OCI-LY3 (cell line): ENCODE measurements around the gene STRIP1.

Experiments
- H2AFZ ChIP-seq: fragments of 200-600, 300-600 bp; shearing (Covaris generic); 2 replicates; pipeline ENCODE4 v1.6.0; 2014; ENCODE audit warnings: antibody characterized with exemption, low read depth, low read length
- H3K27ac ChIP-seq: fragments of 200-600, 300-600 bp; sonication (generic); 2 replicates; pipeline ENCODE4 v1.5.1; 2014; ENCODE audit warnings: mild to moderate bottlenecking, low read length, moderate library complexity, mixed read lengths
- H3K27me3 ChIP-seq: fragments of 200-600, 300-600 bp; sonication (generic); 2 replicates; pipeline ENCODE4 v1.6.1; 2014; ENCODE audit warnings: low read depth, low read length, mixed read lengths
- H3K36me3 ChIP-seq: fragments of 200-600, 300-600 bp; sonication (generic); replicated peaks from 2 replicates; pipeline ENCODE3; 2014; ENCODE audit warnings: low read depth, low read length, mixed read lengths
- H3K4me1 ChIP-seq: fragments of 300-600, 200-600 bp; sonication (generic); 2 replicates; pipeline ENCODE4 v1.6.1; 2014; ENCODE audit warnings: low read length, mixed read lengths
- H3K4me2 ChIP-seq: fragments of 200-600, 300-600 bp; sonication (generic); 2 replicates; pipeline ENCODE4 v1.6.1; 2014; ENCODE audit warnings: low read length, mixed read lengths
- H3K4me3 ChIP-seq: fragments of 300-600, 200-600 bp; sonication (generic); 2 replicates; pipeline ENCODE4 v1.5.1; 2014; ENCODE audit warnings: antibody characterized with exemption, mild to moderate bottlenecking, low read length, moderate library complexity
- H3K79me2 ChIP-seq: fragments of 300-600, 200-600 bp; shearing (Covaris generic); 2 replicates; pipeline ENCODE4 v1.6.1; 2014; ENCODE audit warnings: mild to moderate bottlenecking, low read length, mixed read lengths
- H3K9ac ChIP-seq: fragments of 300-600, 200-600 bp; shearing (Covaris generic); 2 replicates; pipeline ENCODE4 v1.6.0; 2014; ENCODE audit warnings: mild to moderate bottlenecking, low read length, moderate library complexity
- H3K9me3 ChIP-seq: fragments of 200-600, 300-600 bp; shearing (Covaris generic); 2 replicates; pipeline ENCODE4 v1.6.1; 2014; ENCODE audit warnings: low read length, mixed read lengths; ENCODE audit not compliant: insufficient read depth
- H4K20me1 ChIP-seq: fragments of 200-600, 300-600 bp; sonication (generic); 2 replicates; pipeline ENCODE4 v1.6.1; 2016; ENCODE audit warnings: low read length, mixed read lengths; ENCODE audit not compliant: insufficient read depth
- EZH2phosphoT487 ChIP-seq: fragments of 200-600 bp; shearing (Covaris generic); IDR thresholded peaks from 2 replicates; pipeline ENCODE4 v1.6.1; 2018; ENCODE audit warnings: antibody characterized with exemption, mixed run types, low read depth
- TF ChIP-seq, protein P1 (sequence below): fragments of 200-600, 300-600 bp; sonication (generic); IDR thresholded peaks from 2 replicates; pipeline ENCODE4 v1.5.1; 2014; ENCODE audit warnings: antibody characterized with exemption, low read length, low read depth

STRIP1 gene

GRCh38 chr1:110081061-110081460, 46.6 kb downstream of the STRIP1 start:
- TF ChIP-seq EZH2phosphoT487, result no peak
- TF ChIP-seq, protein P1, sequence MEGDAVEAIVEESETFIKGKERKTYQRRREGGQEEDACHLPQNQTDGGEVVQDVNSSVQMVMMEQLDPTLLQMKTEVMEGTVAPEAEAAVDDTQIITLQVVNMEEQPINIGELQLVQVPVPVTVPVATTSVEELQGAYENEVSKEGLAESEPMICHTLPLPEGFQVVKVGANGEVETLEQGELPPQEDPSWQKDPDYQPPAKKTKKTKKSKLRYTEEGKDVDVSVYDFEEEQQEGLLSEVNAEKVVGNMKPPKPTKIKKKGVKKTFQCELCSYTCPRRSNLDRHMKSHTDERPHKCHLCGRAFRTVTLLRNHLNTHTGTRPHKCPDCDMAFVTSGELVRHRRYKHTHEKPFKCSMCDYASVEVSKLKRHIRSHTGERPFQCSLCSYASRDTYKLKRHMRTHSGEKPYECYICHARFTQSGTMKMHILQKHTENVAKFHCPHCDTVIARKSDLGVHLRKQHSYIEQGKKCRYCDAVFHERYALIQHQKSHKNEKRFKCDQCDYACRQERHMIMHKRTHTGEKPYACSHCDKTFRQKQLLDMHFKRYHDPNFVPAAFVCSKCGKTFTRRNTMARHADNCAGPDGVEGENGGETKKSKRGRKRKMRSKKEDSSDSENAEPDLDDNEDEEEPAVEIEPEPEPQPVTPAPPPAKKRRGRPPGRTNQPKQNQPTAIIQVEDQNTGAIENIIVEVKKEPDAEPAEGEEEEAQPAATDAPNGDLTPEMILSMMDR, result no peak
- Histone ChIP-seq H2AFZ (no peak overlapping the region), H3K4me2 (no peak overlapping the region), H4K20me1 (no peaks in the 10 kb centered on the region), H3K79me2 (no peaks in the 10 kb centered on the region), H3K27me3 (peaks cover 11% of the 10 kb centered on the region), H3K36me3 (no peaks in the 10 kb centered on the region), H3K27ac (no peak overlapping the region), H3K9ac (no peak overlapping the region), H3K9me3 (no peaks in the 10 kb centered on the region), H3K4me3 (no peak overlapping the region), H3K4me1 (peaks cover 25% of the 10 kb centered on the region)

DNA sequence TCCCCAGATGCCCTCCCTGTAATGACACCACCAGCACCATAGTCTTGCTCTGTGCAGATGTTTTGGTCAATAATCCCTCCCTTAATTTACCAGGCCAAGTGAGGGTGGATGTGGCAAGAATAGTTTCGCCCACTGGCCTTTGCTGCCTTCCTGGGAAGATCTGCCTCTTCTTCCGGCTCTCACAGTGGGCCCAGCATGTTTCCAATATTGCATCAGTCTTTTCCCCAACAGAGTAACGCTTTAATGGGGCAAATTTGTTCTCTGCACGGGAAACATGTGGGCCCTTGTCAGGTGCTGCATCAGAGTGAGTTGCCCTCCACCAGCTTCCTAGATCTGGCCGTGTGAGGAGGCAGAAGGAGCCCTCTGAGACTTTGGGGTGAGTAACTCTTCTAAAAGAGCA, 48.1 kb downstream of the STRIP1 start:
- no peak overlapping the region for H3K4me2 ChIP-seq
- H3K9ac ChIP-seq, result no peak overlapping the region
- peaks cover 11% of the 10 kb centered on the region for H3K27me3 ChIP-seq

GRCh38 chr1:110083061-110083865, 48.8 kb downstream of the STRIP1 start:
- Histone ChIP-seq H3K27ac (no peak overlapping the region), H3K4me1 (peaks cover 47% of the 10 kb centered on the region), H3K9ac (peak overlapping the region; percentile 67; the same call in 1 of the 2 replicates), H2AFZ (peak overlapping the region; percentile 70; the same call in 1 of the 2 replicates), H3K79me2 (no peaks in the 10 kb centered on the region), H3K27me3 (peaks cover 11% of the 10 kb centered on the region), H3K4me2 (peak overlapping the region; percentile 95), H3K9me3 (no peaks in the 10 kb centered on the region), H4K20me1 (no peaks in the 10 kb centered on the region), H3K4me3 (peak overlapping the region; percentile 84), H3K36me3 (no peaks in the 10 kb centered on the region)
- TF ChIP-seq, protein P1, result no peak
- TF ChIP-seq EZH2phosphoT487, result no peak

More for the DNA sequence above, 48.1 kb downstream of the STRIP1 start:
- Histone ChIP-seq H4K20me1 (no peaks in the 10 kb centered on the region), H3K4me3 (no peak overlapping the region), H2AFZ (no peak overlapping the region), H3K27ac (no peak overlapping the region), H3K9me3 (no peaks in the 10 kb centered on the region), H3K4me1 (peaks cover 40% of the 10 kb centered on the region), H3K36me3 (no peaks in the 10 kb centered on the region), H3K79me2 (no peaks in the 10 kb centered on the region)
- TF ChIP-seq, protein P1, result no peak
- TF ChIP-seq EZH2phosphoT487, result no peak

- TF ChIP-seq EZH2phosphoT487, result no peak
- TF ChIP-seq, protein P1, result no peak
- peaks cover 53% of the 10 kb centered on the region for H3K4me1 ChIP-seq
- H2AFZ ChIP-seq, result peak overlapping the region; percentile 70; the same call in 1 of the 2 replicates
- peaks cover 11% of the 10 kb centered on the region for H3K27me3 ChIP-seq
- H3K9ac ChIP-seq, result peak overlapping the region; percentile 67
- H3K4me3 ChIP-seq, result peak overlapping the region; percentile 84
- no peaks in the 10 kb centered on the region for H3K79me2 ChIP-seq
- H3K36me3 ChIP-seq, result no peaks in the 10 kb centered on the region
- no peaks in the 10 kb centered on the region for H3K9me3 ChIP-seq
- H3K27ac ChIP-seq, result no peak overlapping the region
- H3K4me2 ChIP-seq, result peak overlapping the region; percentile 95
- H4K20me1 ChIP-seq, result no peaks in the 10 kb centered on the region
Observed at GRCh38 chr1:110083866-110084226, 49.4 kb downstream of the STRIP1 start.
